Measurements from ENCODE around the gene UBALD1.

DNA sequence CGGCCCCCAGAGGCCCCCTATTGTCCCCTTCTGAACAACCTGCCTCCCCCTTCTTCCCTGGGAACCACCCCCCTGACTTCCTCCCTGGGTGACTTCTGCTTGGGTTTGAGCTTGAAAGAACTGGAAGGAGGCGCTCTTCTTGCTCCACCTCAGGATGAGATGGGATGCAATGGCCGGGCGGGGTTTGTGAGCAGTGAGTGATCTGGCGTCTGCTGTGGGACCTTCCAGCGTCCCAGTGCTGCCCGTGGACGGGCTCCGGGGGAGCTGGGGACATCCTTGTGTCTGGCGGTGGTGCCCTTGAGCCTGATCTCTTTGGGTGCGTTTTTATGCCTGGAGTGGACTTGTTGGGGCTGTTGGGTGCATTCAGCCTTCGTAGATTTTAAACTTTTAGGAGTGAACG, 21.5 kb upstream of the UBALD1 start:
- TF ChIP-seq, protein P1, sequence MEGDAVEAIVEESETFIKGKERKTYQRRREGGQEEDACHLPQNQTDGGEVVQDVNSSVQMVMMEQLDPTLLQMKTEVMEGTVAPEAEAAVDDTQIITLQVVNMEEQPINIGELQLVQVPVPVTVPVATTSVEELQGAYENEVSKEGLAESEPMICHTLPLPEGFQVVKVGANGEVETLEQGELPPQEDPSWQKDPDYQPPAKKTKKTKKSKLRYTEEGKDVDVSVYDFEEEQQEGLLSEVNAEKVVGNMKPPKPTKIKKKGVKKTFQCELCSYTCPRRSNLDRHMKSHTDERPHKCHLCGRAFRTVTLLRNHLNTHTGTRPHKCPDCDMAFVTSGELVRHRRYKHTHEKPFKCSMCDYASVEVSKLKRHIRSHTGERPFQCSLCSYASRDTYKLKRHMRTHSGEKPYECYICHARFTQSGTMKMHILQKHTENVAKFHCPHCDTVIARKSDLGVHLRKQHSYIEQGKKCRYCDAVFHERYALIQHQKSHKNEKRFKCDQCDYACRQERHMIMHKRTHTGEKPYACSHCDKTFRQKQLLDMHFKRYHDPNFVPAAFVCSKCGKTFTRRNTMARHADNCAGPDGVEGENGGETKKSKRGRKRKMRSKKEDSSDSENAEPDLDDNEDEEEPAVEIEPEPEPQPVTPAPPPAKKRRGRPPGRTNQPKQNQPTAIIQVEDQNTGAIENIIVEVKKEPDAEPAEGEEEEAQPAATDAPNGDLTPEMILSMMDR (optimal IDR thresholded peaks at IDR 0.05 in 1 of 3, IDR thresholded peaks at IDR 0.05 in 1 of 3, conservative IDR thresholded peaks at IDR 0.05 in 1 of 3; ENCODE audit: extremely low read depth in 1 of 3, insufficient read depth in 2 of 3, low read length in 3 of 3) = no peak
- no peak for TF ChIP-seq EZH2 (IDR thresholded peaks at IDR 0.05; ENCODE audit: low read length)
